Stimulated activated CD8-positive, alpha-beta memory T cell treated with anti-CD3 and anti-CD28 coated beads, Interleukin-4, amount 100 ng/mL, for 4 hours (primary cell): ENCODE measurements around the gene SORCS2.

ENCODE experiments used
- DNase-seq, 2 donors: peaks; one replicate each; pipeline ENCODE4 v3.0.0-alpha.2; 2020; ENCODE audit warnings: low read depth in 2 of 2, low spot score in 1 of 2

The SORCS2 gene

GRCh38 chr4:7299908-7300710 lies 107.8 kb downstream of the SORCS2 start:
- no peak for DNase-seq

DNA sequence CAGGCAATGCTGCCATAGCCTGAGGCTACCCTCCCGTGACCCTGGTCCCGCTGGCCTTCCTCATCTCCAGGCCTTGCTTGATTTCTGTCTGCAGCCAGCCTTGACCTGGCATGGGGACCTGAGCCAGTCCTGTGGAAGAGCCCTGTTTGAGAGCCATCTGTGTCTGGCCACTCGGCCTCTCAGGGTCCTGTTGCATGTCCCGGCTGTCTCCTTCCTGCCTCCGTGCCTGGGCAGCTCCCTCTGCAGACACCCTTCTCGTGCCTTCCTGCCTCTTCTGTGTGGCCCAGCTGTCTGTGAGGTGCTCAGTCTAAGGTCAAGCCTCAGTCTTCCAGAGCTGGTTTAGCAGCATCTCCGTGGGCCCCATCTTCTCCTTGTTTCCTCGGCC lies 108.4 kb downstream of the SORCS2 start:
- no peak for DNase-seq

DNA sequence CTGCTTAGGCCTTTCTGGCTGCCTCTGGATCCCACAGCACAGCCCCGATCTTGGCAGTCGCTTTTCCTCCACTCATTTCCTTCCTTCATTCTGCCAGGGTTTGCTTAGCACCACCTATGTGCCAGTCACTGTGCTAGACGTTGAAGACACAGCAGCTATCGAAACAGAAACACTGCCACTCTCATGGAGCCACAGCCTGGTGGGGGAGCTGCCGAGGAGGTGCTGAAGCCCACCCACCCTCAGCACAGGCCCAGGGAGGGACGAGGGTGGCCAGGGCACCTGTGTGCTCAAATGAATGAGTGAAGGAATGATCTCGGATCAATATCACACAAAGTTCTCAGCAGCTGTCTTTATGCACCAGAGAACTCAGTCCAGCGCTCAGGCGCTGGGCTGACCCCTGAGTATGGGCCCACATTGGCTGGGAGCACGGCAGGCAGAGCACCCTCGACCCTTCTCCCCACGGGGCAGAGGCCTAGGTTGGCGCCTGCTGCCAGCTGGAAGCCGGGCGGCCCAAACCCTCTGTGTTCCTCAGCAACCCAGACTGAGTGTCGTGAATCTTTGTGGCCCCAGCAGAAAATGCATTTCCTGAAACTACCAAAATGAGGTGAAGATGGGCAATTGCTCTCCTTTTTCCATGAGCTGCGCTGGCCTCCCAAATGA lies 108.9 kb downstream of the SORCS2 start:
- no peak for DNase-seq

GRCh38 chr4:7301846-7302630 lies 109.7 kb downstream of the SORCS2 start:
- DNase-seq = no peak

DNA sequence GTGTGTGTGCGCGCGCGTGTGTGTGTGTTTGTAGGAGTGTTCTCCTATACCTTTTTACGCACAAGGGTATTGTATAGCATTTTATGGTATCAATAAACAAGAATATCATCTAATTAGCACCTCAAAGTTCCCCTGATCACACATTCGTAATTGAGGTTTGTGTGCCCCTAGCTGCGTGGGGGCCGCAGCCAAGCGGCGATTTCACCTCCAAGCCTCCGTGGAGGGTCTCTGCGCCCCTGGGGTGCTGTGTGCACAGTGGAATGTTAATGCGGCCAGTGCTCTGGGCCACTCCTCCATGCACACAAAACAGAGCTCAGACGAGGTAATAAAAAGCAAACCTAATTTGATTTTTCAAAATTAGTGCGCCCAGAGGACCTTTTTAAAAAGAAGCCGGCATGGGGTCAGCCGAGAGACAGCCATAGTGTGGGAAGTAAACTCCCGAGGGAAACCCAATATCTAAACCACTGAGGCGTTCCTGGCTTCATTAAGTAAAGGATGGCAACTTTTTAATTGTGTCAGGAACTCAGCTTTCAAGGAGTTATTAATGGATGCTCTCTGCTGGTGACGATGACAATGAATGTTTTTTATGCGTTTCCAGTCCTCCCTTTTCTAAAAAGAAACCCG lies 110.6 kb downstream of the SORCS2 start:
- no peak for DNase-seq

GRCh38 chr4:7303561-7303960 lies 111.2 kb downstream of the SORCS2 start:
- no peak for DNase-seq

DNA sequence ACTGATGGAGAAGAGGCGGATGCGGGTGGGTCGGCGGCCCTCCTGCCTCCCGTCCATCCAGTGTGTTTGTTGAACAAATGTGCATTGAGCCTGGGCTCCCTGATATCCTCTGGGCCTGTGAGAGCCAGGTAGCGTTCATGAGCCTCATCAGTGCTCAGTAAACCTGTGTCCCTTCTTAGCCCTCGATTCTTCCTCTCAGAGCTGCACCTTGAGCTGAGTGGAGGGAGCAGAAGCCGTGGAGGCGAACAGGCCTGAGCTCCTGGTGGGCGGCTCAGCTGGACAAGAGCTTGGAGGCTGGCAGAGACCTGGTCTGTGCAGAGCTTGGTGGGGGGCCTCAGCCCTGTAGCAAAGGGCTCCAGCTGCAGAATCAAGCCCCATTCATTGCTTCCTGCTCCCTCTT lies 112.1 kb downstream of the SORCS2 start:
- DNase-seq = no peak

DNA sequence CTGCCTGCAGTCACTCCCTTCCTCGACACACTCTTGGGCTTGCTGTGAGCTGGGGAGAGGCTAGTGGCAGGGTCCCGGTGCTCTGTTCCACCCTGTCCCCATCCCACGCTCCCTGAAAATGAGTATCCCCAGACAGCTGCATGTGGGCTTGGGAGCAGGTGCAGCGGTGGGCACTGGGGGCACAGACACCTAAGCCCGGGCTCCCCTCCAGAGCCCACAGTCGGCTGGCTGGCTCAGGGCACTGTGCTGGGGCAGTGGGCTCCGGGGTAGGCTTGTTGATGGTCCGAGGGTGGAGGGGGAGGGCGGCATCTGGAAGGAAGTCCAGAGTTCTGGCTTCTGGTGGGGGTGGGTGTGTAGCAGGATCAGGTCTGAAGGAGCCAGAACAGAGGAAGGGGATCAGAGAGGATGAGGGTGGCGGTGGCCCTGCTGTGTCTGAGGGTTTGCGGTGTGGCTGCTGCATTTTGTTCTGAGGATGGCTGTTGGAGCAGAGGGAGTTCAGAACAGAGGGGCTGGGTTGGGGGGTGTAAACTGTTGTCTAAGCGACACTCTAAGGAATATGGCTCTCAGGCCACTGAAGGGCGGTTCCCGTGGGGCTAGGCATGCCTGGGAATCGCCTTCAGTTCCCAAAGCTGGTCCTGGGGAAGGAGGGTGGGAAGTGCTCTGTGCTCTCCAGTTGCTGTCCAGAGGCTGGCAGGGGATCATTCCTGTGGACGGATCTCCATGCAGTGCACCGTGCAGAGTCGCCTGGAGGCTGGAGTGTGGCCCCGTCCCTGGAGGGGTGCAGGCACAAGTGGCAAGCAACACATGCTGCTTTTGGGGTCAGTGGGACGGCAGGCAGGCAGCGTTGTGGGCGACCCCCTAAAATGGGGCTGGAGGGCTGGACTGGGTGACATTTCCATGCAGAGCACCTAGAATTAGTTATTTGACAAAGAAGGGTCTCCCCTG lies 114.0 kb downstream of the SORCS2 start:
- DNase-seq = no peak

DNA sequence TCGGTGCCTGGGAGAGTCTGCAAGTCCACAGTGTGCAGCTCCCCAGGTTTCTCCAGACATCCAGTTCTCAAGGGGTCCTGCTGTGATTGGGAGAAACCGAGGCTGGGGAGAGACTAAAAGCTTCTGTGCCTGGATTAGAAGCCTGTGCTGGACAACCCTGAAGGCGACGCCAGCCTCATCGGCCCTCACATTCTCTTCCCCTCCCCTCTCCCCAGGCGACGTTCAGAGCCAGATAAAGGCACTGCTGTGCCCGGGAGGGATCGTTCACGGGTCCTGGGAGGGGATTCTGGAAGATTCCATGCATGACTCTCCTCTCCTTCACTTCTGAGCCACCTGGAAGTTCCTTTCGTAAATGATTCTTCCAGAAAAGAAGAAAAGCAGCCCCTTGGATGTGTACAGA lies 114.6 kb downstream of the SORCS2 start:
- no peak for DNase-seq

DNA sequence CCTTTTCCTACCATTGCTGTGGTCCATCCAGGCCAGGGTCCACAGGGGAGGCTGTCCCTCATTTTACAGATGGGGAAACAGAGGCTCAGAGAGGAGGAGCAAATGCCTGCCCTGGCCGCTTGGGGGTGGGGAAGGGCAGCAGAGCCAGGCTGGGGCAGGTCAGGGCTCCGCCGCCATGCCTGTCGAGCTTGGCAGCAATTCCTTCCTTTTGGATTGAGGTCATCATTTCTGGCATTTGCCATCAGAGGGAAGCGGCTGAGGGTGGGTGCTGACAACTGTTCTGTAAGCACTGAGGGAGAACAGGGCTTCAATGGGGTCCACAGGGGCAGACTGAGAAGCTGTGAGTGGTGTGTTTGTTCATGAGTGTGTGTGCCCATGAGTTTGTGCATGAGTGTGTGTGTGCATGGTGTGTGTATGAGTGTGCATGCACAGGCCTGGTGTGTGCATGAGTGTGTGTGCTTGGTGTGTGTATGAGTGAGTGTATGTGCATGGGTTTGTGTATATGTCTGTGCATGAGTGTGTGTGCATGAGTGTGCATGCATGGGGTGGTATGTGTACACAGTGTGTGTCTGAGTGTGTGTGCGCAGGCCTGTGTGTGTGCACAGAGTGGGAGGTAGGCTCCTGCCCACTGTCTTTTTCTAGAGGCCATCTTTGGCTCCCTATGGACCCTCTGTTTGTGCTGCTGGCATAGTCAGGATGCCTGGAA lies 115.2 kb downstream of the SORCS2 start:
- no peak for DNase-seq

- no peak for DNase-seq
These were observed 116.8 kb downstream of the SORCS2 start for GRCh38 chr4:7309181-7309580.

DNA sequence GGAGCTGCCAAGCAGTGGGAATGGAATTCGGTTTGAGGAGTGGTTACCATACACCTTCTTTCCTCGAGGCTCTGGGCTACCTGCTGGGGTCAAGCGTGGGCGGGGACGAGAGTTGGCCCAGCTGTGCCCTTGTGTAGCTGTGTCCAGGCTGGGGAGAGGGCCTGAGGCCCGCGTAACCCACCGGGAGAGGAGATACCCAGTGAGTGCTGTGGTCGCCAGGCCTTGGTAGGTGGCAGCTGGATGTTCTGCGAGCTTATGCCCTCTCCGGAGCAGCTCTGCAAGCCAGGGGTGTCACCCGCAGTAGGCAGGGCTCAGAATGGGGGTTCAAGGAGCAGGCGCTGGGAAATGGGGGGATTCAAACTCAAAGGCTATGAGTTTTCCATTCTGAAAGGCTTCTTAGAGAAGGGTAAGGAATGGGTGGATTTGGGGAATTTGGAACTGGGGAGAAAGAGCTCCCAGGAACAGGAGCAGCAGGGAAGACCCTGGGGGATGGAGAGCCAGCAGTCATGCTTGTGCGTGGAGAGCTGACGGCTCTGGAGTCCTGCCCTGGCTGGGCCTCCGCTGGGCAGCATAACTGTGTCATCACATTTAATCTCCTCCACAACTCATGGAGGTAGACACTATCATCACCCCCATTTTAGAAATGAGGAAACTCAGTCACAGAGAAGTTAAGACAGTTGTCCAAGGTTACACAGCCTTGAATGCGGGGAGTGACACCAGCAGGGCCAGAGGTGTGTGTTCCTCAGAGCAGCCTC lies 117.5 kb downstream of the SORCS2 start:
- no peak for DNase-seq

- DNase-seq = no peak
These were observed 118.1 kb downstream of the SORCS2 start for GRCh38 chr4:7310451-7310850.

DNA sequence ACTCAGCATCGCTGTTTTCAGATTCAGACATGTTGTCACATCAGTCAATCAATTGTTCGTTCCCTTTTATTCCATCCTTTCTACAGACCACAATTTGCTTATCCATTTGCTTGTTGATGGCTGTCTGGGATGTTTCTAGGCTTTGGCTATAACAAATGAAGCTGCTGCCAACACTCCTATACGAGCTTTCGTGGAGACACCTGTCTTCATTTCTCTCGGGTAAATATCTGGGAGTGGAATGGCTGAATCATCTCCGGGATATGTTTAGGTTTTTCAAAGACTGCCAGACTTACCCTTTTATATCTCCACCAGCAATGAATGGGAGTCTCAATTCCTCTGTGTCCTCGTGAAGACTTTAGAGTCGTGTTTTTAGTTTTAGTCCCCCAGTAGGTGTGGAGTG lies 118.9 kb downstream of the SORCS2 start:
- DNase-seq = no peak

DNA sequence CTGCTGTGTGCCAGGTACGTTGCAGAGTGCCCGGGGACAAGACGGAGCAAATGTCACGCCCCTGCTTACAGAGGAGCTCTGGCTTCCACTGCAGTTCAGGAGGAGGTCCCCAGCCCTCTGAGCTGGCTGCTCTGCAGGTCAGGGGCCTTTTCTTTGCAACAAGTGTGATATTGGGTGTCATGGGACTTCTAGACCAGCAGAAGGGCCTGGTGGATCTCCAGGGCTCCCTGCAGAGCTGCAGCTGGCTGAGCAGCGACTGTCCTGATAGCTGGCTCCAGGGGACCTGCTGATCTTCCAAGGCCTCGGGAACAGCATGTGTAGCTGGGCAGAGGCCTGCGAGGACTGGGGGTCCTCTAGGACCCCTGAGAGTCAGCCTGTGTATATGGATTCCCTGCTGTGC lies 120.4 kb downstream of the SORCS2 start:
- no peak for DNase-seq

GRCh38 chr4:7313347-7313811 lies 121.0 kb downstream of the SORCS2 start:
- DNase-seq = no peak

GRCh38 chr4:7313991-7314390 lies 121.7 kb downstream of the SORCS2 start:
- DNase-seq = no peak

DNA sequence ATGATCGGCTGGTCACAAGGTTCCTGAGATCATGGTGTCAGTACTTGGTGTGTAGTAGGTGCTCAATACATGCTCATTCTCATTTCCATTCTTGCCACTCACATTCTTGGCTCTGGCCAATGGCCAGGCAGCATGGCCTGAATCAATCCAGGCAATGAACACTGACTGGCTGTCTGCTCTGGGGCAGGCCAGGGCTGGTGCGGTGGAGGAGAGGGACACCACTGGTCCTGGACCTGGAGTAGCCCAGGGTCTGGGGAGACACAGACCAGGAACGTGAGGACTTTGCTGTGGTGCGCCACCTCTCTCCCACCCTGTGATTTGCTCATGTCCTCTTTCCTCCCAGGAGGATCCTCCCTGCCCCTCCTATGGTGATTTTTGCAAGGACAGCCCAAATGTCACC lies 122.9 kb downstream of the SORCS2 start:
- no peak for DNase-seq

DNA sequence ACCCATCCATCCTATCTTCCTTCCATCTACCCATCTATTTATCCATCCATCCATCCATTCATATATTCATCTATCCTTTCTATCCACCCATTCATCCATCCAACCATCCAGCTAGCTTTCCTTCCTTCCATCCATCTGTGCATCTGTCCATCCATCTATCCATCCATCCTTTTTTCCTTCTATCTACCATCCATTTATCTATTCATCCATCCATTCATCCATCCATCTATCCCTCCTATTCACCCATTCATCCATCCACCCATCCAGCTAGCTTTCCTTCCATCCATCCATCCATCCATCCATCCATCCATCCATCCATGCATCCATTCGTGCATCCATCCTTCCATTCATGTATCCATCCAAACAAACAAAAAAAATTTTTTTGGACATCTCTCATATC lies 123.6 kb downstream of the SORCS2 start:
- no peak for DNase-seq
